Muscle of back (tissue), 11 donors: ENCODE data around the gene AZIN2. TPM values are rescaled to one million over a fixed set of nuclear protein-coding genes. Genes with fewer than 3 reads are reported as not detected.

Experiments used
- DNase-seq, 3 donors: peaks; one replicate each; pipeline versions ENCODE4 v3.0.0 to v3.0.0-alpha.2; 2013
- polyA plus RNA-seq, 10 donors: library from polyadenylated mRNA; unstranded; fragments of 120-200 nt; gene quantifications; one replicate each; pipeline ENCODE4 v1.2.1, GENCODE V29; 2013; ENCODE audit not compliant: insufficient read length in 10 of 10

Gene AZIN2
- polyA plus RNA-seq, 10 donors, result 3.7 to 7.2 (median 5.0) TPM

- DNase-seq, result no peak
These were observed 69.6 kb downstream of the AZIN2 start for GRCh38 chr1:33150522-33150921.

- no peak for DNase-seq
These were observed 70.2 kb downstream of the AZIN2 start for GRCh38 chr1:33151116-33151515.

- peak in 1 of 3 donors; percentile 67 for DNase-seq
These were observed 71.9 kb downstream of the AZIN2 start for GRCh38 chr1:33152685-33153432.

GRCh38 chr1:33153650-33154049 is 72.7 kb downstream of the AZIN2 start:
- DNase-seq, result no peak

GRCh38 chr1:33155877-33156538 is 75.1 kb downstream of the AZIN2 start:
- DNase-seq, result no peak

GRCh38 chr1:33157131-33157530 is 76.2 kb downstream of the AZIN2 start:
- no peak for DNase-seq

- no peak for DNase-seq
These were observed 77.4 kb downstream of the AZIN2 start for GRCh38 chr1:33158366-33158765.

- DNase-seq, result no peak
These were observed 78.6 kb downstream of the AZIN2 start for GRCh38 chr1:33159577-33159976.

- peak in 2 of 3 donors; percentile 71 to 86 for DNase-seq
These were observed 80.2 kb downstream of the AZIN2 start for GRCh38 chr1:33161061-33161681.

GRCh38 chr1:33162141-33162540 is 81.2 kb downstream of the AZIN2 start:
- DNase-seq, result no peak

GRCh38 chr1:33163621-33164519 is 82.9 kb downstream of the AZIN2 start:
- DNase-seq, result peak in 1 of 3 donors; percentile 52

- no peak for DNase-seq
These were observed 84.3 kb downstream of the AZIN2 start for GRCh38 chr1:33165209-33165608.

- DNase-seq, result no peak
These were observed 84.9 kb downstream of the AZIN2 start for GRCh38 chr1:33165809-33166208.

- DNase-seq, result no peak
These were observed 86.9 kb downstream of the AZIN2 start for GRCh38 chr1:33167650-33168447.

GRCh38 chr1:33168556-33169289 is 87.8 kb downstream of the AZIN2 start:
- peak in 1 of 3 donors; percentile 69 for DNase-seq

- DNase-seq, result peak in 1 of 3 donors; percentile 43
These were observed 88.5 kb downstream of the AZIN2 start for GRCh38 chr1:33169290-33170055.
